Activated CD8-positive, alpha-beta memory T cell treated with anti-CD3 and anti-CD28 coated beads, Interleukin-2, amount 10 ng/mL, durations not matched to agents 7 days and 5 days (primary cell): ENCODE measurements around the gene SELENOP. TPM values are rescaled to one million over a fixed set of nuclear protein-coding genes. Genes with fewer than 3 reads are reported as not detected.

Experiments
- ATAC-seq: fragments of 150-1000 bp; cut with Tn5 transposase; one replicate; pipeline ENCODE4 v1.10.0; 2021; ENCODE audit warnings: moderate library complexity
- CTCF ChIA-PET: fragments of 350-600 bp; sonication (Branson Sonifier 250); formaldehyde crosslinking; loops from one replicate; lab custom pipeline; 2021; ENCODE audit warnings: antibody characterized with exemption; lab: Charles Lee
- DNase-seq: peaks from one replicate; pipeline ENCODE4 v3.0.0-alpha.2; 2020
- H3K27ac Mint-ChIP-seq: one replicate; pipeline ENCODE4 v1.8.0; 2021; ENCODE audit warnings: mild to moderate bottlenecking, mixed read lengths
- H3K27me3 Mint-ChIP-seq: one replicate; pipeline ENCODE4 v1.8.0; 2021; ENCODE audit warnings: mixed read lengths
- H3K36me3 Mint-ChIP-seq: one replicate; pipeline ENCODE4 v1.8.0; 2021; ENCODE audit warnings: mild to moderate bottlenecking, mixed read lengths
- H3K4me1 Mint-ChIP-seq: one replicate; pipeline ENCODE4 v1.8.0; 2021; ENCODE audit warnings: mixed read lengths
- H3K4me3 Mint-ChIP-seq: one replicate; pipeline ENCODE4 v1.8.0; 2021; ENCODE audit warnings: mild to moderate bottlenecking, moderate library complexity, mixed read lengths
- H3K9me3 Mint-ChIP-seq: one replicate; pipeline ENCODE4 v1.8.0; 2022; ENCODE audit warnings: low read depth, mixed read lengths
- total RNA-seq, 2 experiments: library from RNA; stranded (reverse); gene quantifications; one replicate each; pipeline ENCODE4 v1.2.3, GENCODE V29; 2021

SELENOP gene
- total RNA-seq, 2 experiments from 2014 or later = 0.12 to 0.53 TPM

DNA sequence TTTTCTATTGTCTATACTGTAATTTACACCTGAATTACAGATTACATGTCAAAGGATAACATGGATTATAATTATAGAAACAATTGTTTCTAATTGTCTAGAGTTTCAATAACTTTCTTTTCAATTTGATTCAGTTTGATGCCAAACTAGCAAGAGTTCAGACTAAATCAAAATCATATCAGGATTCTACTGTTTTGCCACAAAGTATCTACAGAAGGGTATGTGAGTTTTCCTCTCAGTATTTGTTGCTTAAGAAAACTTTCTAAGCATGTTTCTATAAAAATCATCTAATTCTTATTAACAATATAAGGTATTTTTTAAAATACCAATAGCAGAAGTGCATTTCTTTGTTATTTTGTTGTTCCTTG lies 12.5 kb downstream of the SELENOP start:
- H3K4me3 Mint-ChIP-seq = no peak overlapping the region
- ATAC-seq = no peak
- DNase-seq = no peak

GRCh38 chr5:42798284-42799240 lies 13.1 kb downstream of the SELENOP start:
- Mint-ChIP-seq H3K4me1 (no peaks in the 10 kb centered on the region), H3K27me3 (no peaks in the 10 kb centered on the region), H3K4me3 (no peak overlapping the region), H3K9me3 (no peaks in the 10 kb centered on the region), H3K36me3 (peaks cover 14% of the 10 kb centered on the region), H3K27ac (no peak overlapping the region)
- DNase-seq (no peak), ATAC-seq (no peak)
- CTCF ChIA-PET = no interaction called here

More for the DNA sequence above, 12.5 kb downstream of the SELENOP start:
- Mint-ChIP-seq H3K4me1 (no peaks in the 10 kb centered on the region), H3K27ac (no peak overlapping the region), H3K36me3 (peaks cover 14% of the 10 kb centered on the region), H3K27me3 (no peaks in the 10 kb centered on the region), H3K9me3 (no peaks in the 10 kb centered on the region)
- CTCF ChIA-PET = no interaction called here

- H3K27me3 Mint-ChIP-seq = no peaks in the 10 kb centered on the region
- DNase-seq (no peak), ATAC-seq (no peak)
- H3K36me3 Mint-ChIP-seq = peaks cover 24% of the 10 kb centered on the region
- CTCF ChIA-PET = interaction anchor here (1.0 kb wide), 1 partner anchor 10 kb away, joined by 3 read pairs; no protein-coding TSS in a partner anchor
- peaks cover 16% of the 10 kb centered on the region for H3K9me3 Mint-ChIP-seq
- H3K4me1 Mint-ChIP-seq = no peaks in the 10 kb centered on the region
- no peak overlapping the region for H3K4me3 Mint-ChIP-seq
- no peak overlapping the region for H3K27ac Mint-ChIP-seq
Observed at GRCh38 chr5:42791151-42791550, 20.5 kb downstream of the SELENOP start.

GRCh38 chr5:42787845-42788244 lies 23.8 kb downstream of the SELENOP start:
- Mint-ChIP-seq H3K4me1 (no peaks in the 10 kb centered on the region), H3K27ac (no peak overlapping the region), H3K9me3 (peaks cover 17% of the 10 kb centered on the region), H3K27me3 (no peaks in the 10 kb centered on the region), H3K36me3 (peaks cover 33% of the 10 kb centered on the region), H3K4me3 (no peak overlapping the region)
- CTCF ChIA-PET = no interaction called here
- DNase-seq (no peak), ATAC-seq (no peak)

- ATAC-seq = no peak
- Mint-ChIP-seq H3K36me3 (peaks cover 34% of the 10 kb centered on the region), H3K4me3 (no peak overlapping the region), H3K27me3 (no peaks in the 10 kb centered on the region), H3K27ac (no peak overlapping the region), H3K4me1 (no peaks in the 10 kb centered on the region), H3K9me3 (peaks cover 17% of the 10 kb centered on the region)
- CTCF ChIA-PET = no interaction called here
- no peak for DNase-seq
Observed at GRCh38 chr5:42787073-42787472, 24.6 kb downstream of the SELENOP start.

DNA sequence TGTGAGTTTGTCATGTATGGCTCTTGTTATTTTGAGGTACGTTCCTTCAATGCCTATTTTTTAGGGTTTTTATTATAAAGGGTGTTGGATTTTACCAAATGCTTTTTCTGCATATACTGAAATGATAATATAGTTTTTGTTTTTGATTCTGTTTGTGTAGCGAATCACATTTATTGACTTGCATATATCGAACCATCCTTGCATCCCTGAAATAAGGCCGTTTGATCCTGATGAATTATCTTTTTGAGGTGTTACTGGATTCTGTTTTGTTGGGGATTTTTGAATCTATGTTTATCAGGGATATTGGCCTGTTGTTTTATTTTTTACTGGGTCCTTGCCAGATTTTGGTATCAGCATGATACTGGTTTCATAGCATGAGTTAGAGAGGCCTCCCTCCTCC lies 25.9 kb downstream of the SELENOP start:
- no peaks in the 10 kb centered on the region for H3K4me1 Mint-ChIP-seq
- ATAC-seq (no peak), DNase-seq (no peak)
- CTCF ChIA-PET = no interaction called here
- H3K27ac Mint-ChIP-seq = no peak overlapping the region
- peaks cover 17% of the 10 kb centered on the region for H3K9me3 Mint-ChIP-seq
- no peak overlapping the region for H3K4me3 Mint-ChIP-seq
- peaks cover 34% of the 10 kb centered on the region for H3K36me3 Mint-ChIP-seq
- no peaks in the 10 kb centered on the region for H3K27me3 Mint-ChIP-seq

- CTCF ChIA-PET = no interaction called here
Observed at GRCh38 chr5:42784132-42784531, 27.6 kb downstream of the SELENOP start.

GRCh38 chr5:42781584-42781983 lies 30.1 kb downstream of the SELENOP start:
- no peak for ATAC-seq
- H3K4me3 Mint-ChIP-seq = no peak overlapping the region
- H3K27me3 Mint-ChIP-seq = peaks cover 2% of the 10 kb centered on the region
- DNase-seq = no peak
- CTCF ChIA-PET = interaction anchor here (0.8 to 1.3 kb wide), 2 partner anchors 14 to 416 kb away, joined by 3 read pairs; no protein-coding TSS in a partner anchor
- H3K4me1 Mint-ChIP-seq = peaks cover 11% of the 10 kb centered on the region
- no peak overlapping the region for H3K27ac Mint-ChIP-seq
- peaks cover 18% of the 10 kb centered on the region for H3K36me3 Mint-ChIP-seq
- peaks cover 6% of the 10 kb centered on the region for H3K9me3 Mint-ChIP-seq

More at GRCh38 chr5:42784132-42784531, 27.6 kb downstream of the SELENOP start:
- DNase-seq = no peak
- H3K9me3 Mint-ChIP-seq = peaks cover 16% of the 10 kb centered on the region
- peaks cover 33% of the 10 kb centered on the region for H3K36me3 Mint-ChIP-seq
- H3K4me1 Mint-ChIP-seq = no peaks in the 10 kb centered on the region
- no peak for ATAC-seq
- H3K27ac Mint-ChIP-seq = no peak overlapping the region
- no peak overlapping the region for H3K4me3 Mint-ChIP-seq
- H3K27me3 Mint-ChIP-seq = peaks cover 2% of the 10 kb centered on the region

GRCh38 chr5:42779083-42779482 lies 32.6 kb downstream of the SELENOP start:
- Mint-ChIP-seq H3K27ac (no peak overlapping the region), H3K27me3 (peaks cover 3% of the 10 kb centered on the region)

GRCh38 chr5:42772265-42772993 lies 39.3 kb downstream of the SELENOP start:
- no peak for DNase-seq

More at GRCh38 chr5:42779083-42779482, 32.6 kb downstream of the SELENOP start:
- Mint-ChIP-seq H3K36me3 (peaks cover 6% of the 10 kb centered on the region), H3K4me1 (peaks cover 11% of the 10 kb centered on the region), H3K9me3 (no peaks in the 10 kb centered on the region), H3K4me3 (no peak overlapping the region)
- DNase-seq = no peak
- CTCF ChIA-PET = interaction anchor here (0.9 kb wide), 1 partner anchor 25 kb away, joined by 3 read pairs; no protein-coding TSS in a partner anchor
- ATAC-seq = no peak

GRCh38 chr5:42770003-42770402 lies 41.7 kb downstream of the SELENOP start:
- Mint-ChIP-seq H3K36me3 (peaks cover 9% of the 10 kb centered on the region), H3K27me3 (peaks cover 34% of the 10 kb centered on the region), H3K9me3 (no peaks in the 10 kb centered on the region), H3K4me3 (no peak overlapping the region), H3K27ac (no peak overlapping the region), H3K4me1 (no peaks in the 10 kb centered on the region)
- CTCF ChIA-PET = no interaction called here
- DNase-seq = no peak
- no peak for ATAC-seq

More at GRCh38 chr5:42772265-42772993, 39.3 kb downstream of the SELENOP start:
- no peak for ATAC-seq
- Mint-ChIP-seq H3K9me3 (no peaks in the 10 kb centered on the region), H3K27me3 (peaks cover 22% of the 10 kb centered on the region), H3K4me3 (no peak overlapping the region), H3K36me3 (peaks cover 10% of the 10 kb centered on the region), H3K4me1 (peaks cover 2% of the 10 kb centered on the region), H3K27ac (no peak overlapping the region)
- CTCF ChIA-PET = interaction anchor here (1.2 kb wide), 1 partner anchor 31 kb away, joined by 4 read pairs; no protein-coding TSS in a partner anchor

DNA sequence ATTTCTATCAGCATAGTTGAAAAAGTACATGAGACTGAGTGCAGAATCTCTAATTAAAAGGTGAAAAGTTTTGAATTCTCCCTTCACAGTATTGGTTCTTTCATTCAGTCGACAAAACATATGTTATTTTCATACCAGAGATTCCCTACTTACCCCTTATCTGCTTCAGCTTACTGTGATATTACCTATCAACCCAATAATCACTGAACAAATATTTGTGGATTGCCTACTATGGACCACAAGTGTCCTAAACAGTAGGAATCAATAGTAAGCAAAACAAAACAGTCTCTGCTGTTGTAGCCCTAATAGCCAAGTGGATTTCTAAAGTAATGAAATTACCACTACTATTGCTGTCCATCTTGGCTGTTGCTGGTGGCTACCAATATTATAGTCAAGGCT lies 43.6 kb downstream of the SELENOP start:
- Mint-ChIP-seq H3K27ac (no peak overlapping the region), H3K27me3 (peaks cover 32% of the 10 kb centered on the region), H3K4me1 (no peaks in the 10 kb centered on the region), H3K4me3 (no peak overlapping the region), H3K36me3 (peaks cover 9% of the 10 kb centered on the region), H3K9me3 (no peaks in the 10 kb centered on the region)
- CTCF ChIA-PET = interaction anchor here (0.8 to 1.7 kb wide), 9 partner anchors 17 to 345 kb away, joined by 3 to 8 read pairs (median 4); partner anchors contain the start of gene GHR
- DNase-seq = no peak
- no peak for ATAC-seq

DNA sequence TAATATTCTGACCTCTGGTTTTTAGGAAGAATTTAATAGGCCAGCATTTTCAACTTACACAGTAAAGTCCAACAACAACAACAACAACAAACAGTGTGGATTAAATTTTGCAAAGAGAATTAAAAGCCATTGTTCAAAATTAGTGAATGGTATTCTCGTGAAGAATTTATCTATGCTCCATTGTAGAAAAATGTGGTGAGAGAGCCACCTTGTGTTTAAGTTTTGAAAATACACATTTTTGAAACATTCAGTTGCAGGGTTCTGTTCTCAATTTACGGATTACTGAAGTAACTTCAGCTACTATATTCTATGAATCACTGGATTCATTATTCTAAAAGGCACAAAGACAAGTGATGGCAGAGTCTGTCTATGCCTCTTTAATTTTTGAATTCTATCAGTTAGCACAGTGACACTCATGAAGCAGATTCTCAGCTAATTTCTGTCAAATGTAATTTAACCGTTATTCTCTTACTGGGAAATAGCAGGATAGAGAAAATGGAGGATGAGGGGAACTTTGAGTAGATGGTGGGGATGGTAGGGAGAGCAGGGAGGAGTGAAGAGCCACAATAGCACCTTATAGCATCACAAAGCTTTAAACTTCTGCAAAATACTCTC lies 44.1 kb downstream of the SELENOP start:
- no peak overlapping the region for H3K4me3 Mint-ChIP-seq
- DNase-seq (no peak), ATAC-seq (no peak)
- H3K27ac Mint-ChIP-seq = no peak overlapping the region
- CTCF ChIA-PET = interaction anchor here (0.7 to 1.7 kb wide), 12 partner anchors 15 to 344 kb away, joined by 3 to 8 read pairs (median 4); partner anchors contain the start of gene GHR
- H3K4me1 Mint-ChIP-seq = no peaks in the 10 kb centered on the region
- H3K9me3 Mint-ChIP-seq = no peaks in the 10 kb centered on the region
- peaks cover 32% of the 10 kb centered on the region for H3K27me3 Mint-ChIP-seq
- H3K36me3 Mint-ChIP-seq = peaks cover 9% of the 10 kb centered on the region
